Stimulated activated CD4-positive, alpha-beta T cell treated with anti-CD3 and anti-CD28 coated beads, Interleukin-1b, Interleukin-23, amount 100 ng/mL, for 24 hours (primary cell): ENCODE measurements around the gene PLCB4.
"Not testable (repeated sequence)": the region's sequence is repeated elsewhere in the genome, so short reads cannot be mapped to it uniquely, and the experiment has no call there.

Source experiments
- DNase-seq, 4 experiments: peaks; one replicate each; pipeline ENCODE4 v3.0.0-alpha.2; 2020; ENCODE audit warnings: low read depth in 4 of 4, low spot score in 1 of 4

Gene PLCB4

DNA sequence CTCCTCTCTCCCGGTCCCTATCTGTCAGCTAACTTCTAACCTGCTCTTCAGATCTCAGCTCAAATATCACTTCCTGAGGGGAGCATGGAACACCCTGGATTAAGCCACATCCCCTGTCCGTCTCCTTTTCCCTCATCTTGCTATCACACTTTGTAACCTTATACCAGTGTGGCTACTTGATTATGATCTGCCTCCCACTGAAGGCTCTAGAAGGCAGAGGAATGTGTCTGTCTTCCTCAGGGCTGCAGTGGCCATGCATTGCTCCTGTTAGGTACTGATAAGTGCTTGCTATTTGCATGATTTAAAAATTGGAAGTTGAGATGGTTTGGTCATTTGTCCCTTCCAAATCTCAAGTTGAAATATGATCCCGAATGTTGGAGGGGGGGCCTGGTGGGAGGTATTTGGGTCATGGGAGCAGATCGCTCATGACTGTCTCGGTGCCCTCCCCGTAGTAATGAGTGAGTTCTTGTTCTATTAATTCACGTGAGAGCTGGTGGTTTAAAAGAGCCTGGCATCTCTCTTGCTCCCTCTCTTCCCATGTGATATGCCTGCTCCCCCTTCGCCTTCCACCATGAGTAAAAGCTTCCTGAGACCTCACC lies 71.4 kb downstream of the PLCB4 start:
- DNase-seq = no peak

DNA sequence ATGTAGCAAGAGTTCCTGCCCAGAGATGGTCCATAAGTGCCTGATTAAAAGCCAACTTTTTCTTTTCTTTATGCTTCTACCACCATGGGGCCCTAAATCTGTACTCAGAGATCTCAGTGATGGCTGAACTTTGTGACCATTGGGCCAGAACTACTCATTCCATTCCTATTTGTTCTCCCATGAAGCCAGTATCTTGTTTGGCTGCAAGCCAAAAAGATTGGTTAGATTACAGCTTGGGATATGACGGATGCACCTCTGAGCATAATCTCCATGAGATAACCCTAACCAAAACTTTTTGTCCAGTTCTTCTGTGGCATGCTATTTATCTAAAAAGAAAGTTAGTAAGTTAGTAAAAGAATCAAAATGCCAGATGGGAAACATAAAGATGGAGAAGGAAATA lies 72.2 kb downstream of the PLCB4 start:
- DNase-seq = no peak

DNA sequence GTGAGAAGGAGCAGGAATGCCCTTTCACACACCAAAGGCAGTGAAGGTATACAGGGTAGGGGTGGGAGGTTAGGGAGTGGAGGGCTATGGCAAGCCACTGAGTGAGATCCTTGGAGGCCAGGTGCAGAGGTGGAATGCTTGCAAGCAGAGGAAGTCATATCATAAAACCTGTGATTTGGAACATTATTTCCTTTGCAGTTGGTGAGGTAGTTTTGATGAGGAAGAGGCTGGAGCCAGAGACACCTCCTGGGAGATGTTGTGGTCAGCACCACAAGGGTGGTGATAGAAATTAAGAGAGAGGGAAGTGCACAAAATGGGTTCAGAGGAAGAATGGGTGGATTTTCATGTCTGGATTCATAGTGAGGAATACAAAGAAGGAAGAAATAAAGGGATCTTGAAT lies 73.0 kb downstream of the PLCB4 start:
- no peak for DNase-seq

DNA sequence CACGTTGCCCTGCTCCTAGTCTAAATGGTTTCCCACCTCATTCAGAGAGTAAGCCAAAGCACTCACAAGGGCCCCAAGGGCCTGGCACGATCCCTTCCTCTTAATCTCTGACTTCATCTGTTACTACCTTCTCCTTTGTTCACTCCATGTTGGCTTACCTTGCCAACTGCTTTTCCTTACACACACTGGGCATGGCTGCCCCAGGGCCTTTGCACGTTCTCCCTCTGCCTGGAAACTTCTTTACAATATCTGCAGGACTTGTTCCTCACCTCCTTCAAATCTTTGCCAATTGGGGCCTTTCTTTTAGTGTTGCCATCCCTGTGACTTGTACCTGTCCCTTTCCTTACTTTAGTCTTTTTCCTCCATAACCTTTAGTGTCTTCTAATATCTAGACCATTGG lies 73.9 kb downstream of the PLCB4 start:
- no peak for DNase-seq

DNA sequence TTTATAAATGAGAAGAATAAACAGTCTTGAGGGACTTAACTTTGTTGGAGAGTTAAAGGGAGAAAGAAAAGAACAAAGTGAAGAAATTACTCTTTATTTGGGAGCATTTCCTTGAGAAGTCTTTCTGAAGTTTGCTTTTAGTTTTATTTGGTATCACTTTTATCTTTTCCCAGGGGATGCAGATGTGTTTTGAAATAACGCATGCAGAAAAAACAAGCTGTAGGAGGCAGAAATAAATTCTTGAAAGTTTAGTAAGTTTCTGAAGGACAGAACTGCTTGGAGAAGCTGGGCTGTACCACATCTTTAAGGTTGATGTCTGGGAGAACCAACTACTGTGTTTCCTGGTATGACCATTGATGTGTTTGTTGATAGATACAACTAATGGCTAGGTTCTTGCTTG lies 75.0 kb downstream of the PLCB4 start:
- no peak for DNase-seq

DNA sequence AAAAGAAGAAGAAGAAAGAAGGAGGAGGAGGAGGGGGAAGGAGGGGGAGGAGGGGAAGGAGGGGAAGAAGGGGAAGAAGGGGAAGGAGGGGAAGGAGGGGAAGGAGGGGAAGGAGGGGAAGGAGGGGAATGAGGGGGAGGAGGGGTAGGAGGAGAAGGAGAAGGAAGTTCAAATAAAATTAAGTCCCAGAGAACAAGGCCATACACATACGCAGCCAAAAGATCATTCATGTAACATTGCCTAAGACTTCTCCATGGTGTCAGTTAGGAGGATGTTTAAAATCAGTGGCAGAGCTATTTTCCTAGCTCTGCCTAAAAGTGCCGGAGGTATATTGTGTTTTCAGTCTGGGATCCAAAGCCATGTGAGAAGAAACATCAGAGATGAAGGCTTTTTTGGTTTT lies 75.8 kb downstream of the PLCB4 start:
- DNase-seq = no peak

DNA sequence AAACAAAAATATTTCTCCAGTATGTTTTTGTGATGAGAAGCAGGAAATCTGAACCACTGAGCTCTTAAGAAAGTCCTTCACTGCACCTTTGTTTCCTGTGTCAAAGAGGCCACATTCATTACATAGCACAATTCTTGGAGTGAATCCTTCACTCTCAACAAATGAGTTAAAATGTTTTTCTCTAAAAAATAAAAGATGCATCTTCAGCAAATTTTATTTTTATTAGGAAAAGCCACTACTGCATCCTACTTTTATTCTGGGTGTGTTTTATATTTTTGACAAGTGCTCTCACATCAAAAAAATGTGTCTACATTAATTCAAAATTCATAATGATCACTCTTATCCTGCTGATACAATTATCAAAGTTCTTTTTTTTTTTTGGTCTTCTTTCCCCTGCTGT lies 76.3 kb downstream of the PLCB4 start:
- DNase-seq = no peak

DNA sequence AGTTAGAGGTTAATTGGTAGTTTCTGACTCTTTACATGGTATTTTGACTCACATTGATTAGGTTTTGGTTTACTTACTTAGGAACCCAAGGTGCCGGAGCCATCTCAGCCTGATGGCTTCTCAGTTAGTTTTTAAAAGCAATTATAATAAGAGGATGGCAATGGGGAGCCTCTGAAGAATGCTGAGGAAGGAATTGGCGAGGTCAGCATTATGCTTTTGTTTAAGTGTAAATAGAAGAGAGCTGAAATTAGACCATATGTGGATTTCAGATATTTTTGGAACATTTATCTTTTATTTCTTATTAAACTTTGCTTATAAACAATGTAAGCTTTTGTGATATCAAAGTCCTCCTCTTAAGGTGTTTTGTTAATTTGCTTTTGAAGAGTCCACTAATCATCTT lies 77.8 kb downstream of the PLCB4 start:
- no peak for DNase-seq

DNA sequence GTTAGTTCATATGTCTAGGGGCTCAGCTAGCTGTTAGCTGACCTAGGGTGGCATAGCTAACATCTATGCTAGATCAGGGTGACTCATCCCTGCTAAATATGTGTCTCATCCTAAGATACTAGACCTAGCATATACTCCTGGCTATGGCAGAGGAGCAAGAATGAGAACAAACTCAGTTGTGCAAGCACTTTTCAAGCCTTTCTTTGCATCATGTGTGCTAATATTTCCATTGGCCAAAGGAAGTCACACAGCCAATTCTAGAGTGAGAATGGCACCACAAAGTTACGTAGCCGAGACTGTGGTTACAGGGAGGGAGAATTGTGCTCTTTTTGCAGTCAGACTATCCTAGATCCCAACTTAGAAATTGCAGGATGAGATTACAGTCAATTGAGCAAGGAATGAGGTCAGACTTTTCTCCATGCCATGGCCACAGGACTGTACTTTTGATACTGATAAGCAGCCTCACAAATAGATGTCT lies 78.7 kb downstream of the PLCB4 start:
- DNase-seq = no peak

DNA sequence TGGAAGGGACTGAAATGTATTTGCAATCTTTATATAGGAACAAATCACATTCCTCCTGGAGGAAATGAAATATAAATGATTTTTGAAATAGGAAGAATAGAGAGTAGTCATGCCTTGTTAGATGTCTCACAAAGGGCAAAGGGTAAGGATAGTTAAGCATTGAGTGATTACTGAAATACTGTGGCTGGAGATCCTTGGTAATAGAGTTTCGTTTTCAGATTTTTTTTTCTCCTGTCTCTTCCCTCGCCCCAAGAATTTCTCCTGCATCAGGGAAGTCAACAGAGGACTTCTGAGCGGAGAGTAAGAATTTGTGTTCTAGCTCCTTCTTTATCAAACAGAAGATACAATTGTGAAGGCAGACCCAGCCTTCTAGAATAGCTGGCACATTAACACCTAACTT lies 79.4 kb downstream of the PLCB4 start:
- DNase-seq = no peak

DNA sequence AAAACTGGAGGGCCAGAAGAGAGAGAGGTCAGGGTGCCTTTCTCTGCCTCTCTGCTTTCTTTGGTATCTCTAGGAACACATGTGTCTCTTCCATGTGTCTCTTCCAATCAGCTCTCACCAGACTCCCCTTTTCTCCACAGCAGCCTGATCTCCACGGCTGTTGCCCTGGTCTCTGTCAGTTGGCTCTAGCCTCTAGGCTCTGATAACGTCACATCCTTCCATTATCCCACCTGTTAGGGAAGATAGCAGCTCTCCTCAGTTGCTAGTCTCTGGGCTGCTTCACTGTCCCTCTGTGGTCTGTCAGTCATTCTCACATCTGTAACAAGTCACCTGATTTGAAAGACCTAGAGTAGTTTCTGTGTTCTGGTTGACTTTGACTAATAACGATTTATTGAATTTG lies 80.2 kb downstream of the PLCB4 start:
- no peak for DNase-seq

DNA sequence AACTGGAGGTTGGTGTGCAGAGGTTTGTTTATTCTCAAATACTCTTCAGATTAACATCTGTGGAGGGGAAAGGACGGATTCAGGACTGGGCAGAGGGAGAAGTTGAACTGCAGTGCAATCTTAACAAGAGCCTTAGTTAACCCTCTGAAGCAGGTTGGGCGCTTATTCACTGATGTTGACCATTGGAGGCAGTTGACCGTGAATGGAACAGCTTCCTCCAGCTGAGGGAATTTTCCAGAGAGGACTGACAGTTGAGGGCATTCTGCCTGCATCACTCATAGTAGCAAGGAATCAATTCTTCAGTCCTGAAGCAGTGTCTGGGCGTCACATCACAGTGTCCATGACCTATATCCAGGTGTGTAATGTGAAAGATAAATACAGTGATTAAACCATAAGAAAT lies 80.9 kb downstream of the PLCB4 start:
- DNase-seq = no peak

DNA sequence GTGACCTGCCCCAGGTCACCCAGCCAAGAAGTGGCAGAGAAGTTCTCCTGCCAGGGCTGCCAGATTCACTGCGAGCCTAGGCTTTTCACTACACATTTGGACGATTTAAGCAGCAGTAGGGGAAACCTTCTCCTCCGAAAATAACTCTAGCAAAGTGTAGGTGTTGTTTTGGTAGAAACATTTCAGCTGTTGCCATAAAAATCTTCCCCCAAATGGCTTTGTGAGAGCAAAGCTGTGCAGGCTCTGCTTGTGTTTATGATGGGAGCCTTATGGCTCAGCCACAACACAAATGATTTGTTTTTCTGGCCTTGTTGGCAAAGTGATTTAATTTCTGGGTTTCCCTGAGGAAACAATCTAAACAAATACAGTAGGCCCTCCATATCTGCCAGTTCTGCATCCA lies 81.8 kb downstream of the PLCB4 start:
- DNase-seq = no peak

DNA sequence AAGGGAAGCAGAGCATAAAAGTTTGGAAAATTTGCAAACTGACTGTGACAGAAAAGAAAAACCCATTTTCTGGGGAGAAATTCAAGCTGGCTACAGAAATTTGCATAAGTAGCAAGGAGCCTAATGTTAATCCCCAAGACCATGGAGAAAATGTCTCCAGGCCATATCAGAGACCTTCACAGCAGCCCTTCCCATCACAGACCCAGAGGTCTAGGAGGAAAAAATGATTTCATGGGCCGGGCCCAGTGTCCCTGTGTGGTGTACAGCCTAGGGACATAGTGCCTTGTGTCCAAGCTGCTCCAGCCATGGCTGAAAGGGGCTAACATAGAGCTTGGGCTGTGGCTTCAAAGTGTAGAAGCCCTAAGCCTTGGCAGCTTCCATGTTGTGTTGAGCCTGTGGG lies 83.3 kb downstream of the PLCB4 start:
- DNase-seq = not testable (repeated sequence)

DNA sequence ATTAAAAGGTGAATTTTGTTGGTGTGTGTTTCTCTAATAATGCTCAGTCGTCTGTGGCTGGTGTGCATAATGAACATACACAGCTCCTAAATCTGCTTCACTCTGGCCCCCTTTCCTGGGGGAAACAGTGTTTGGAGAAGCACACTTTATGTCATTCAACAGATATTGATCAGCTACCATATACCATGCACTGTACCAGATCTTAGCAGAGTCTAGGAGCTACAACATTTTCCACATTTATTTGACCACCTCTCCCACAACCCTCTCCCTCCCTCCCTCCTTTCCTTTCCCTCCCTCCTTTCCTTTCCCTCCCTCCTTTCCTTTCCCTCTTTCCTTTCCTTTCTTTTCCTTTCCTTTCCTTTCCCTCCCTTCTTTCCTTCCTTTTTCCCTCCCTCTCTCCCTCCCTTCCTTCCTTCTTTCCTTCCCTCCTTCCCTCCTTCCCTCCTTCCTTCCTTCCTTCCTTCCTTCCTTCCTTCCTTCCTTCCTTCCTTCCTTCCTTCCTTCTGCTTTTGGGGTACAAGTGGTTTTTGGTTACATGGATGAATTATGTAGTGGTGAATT lies 85.7 kb downstream of the PLCB4 start:
- no peak for DNase-seq

DNA sequence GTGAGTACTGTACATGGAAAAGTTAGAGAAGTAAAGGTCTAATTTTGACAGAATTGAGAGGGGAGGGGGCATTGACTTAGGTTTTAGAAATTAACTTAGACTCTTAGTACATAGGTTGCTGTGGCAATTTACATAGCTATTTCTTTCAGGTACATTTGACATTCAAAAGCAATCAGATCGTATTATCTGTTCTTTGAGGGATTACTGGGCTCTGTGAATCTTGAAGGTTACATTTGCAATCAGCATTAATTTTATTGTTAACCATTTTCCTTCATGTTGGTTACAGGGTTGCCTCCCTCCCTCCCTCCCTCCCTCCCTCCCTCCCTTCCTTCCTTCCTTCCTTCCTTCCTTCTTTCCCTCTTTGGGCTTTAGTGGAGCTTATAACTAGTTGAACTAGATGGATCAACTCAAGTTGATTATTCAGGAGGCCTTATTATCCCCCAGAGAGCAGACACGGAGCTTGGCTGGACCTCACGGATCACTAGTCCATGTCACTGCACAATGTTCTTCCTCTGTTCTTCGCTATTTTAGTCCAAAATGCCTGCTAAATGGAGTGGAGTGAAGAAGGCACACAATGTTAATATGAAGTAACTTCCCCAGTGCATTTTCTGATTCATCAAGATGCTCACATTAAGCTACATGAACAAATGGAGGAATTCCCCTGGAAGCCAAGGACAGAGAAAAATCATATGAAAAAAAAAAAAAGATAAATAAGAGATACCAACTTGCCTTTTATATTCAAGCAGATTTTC lies 87.8 kb downstream of the PLCB4 start:
- DNase-seq = no peak

DNA sequence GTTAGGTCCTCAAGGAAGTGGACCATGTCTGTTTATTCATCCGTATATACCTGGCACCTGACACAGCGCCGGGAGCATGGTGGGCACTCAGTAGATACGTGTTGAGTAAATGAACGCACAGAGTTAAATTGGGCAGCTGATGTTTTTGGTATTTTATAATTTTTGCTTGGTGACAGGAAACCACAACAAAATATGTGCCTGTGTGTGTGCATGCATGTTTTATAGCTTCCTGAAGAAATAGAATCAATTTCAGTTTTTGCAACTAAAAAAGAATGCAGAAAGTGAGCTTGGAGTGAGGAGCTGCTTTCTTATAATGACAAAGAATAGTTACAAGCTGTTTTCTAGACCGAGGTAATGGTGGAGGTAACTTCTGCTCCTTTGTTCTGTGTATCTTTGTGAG lies 91.4 kb downstream of the PLCB4 start:
- DNase-seq = no peak

DNA sequence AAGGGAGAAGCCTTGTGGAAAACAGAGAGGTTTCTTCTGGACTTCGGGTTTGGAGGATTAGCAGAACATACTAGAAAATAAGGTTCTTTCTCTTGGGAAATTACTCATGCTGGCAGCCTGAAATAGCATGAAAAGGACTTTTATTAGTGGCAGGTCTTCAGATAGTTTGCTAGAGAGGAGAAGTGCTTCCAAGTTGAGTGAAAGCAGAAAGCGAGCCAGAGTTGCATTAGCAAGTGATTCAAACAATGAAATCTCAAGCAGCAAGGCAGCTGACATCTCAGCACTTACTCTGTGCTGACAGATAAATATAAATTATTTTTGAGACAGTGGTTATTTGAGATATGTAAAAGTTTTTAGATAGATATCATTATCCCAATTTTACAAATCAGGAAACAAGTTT lies 91.9 kb downstream of the PLCB4 start:
- no peak for DNase-seq

DNA sequence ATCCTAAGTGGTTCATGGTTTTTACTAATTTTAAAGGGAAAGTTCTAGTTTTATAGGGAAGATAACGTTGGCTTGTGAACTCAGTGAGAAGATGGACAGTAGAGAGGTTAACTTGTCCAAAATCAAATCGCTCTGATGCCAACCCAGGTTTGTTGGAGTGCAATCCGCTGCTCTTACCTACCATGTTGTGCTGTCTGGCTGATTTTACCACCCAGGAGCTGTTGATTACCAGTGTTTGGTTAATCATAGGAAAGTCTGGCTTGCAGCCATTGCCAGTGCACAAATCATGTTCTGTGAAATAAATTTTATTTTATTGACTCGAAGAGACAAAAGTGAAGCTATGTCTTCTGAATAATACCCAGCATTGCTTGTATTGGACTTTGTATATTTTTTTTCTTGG lies 92.4 kb downstream of the PLCB4 start:
- no peak for DNase-seq

DNA sequence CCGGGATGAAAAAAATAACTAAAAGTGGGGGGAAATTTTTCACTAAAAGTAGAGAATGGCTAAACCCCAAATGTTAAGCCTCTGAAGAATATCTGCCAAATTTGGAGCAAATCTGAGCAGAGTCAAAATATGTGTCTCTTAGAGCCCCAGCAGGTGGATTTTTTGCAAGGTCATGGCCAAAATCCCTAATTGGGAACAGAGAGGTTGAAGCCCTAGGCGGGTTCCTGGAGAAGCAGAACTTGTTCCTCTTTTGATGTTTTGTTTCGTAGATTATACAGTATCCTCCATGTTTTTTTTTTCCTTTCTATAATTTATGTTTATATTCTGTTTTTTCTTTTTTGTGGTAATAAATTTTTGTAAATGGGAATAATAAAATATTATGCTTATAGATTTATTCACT lies 94.4 kb downstream of the PLCB4 start:
- DNase-seq = no peak

DNA sequence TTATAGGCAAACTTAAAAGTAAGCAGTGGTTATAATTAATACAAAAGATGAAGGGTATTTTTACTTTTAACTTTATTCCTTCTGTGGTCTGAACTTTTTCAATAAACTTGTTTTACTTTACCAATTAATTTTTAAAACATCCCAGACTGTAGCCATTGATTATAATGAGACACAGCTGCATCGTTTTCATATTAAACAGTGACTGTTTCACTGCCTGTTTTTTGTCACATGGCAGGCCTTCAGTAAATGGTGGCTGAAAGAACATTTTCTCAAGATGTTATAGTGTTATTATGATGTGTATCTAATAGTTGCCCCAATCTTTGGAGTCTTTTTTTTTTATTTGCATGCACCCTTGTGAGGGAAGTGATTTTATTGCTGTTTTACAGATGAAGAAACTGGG lies 95.1 kb downstream of the PLCB4 start:
- no peak for DNase-seq

DNA sequence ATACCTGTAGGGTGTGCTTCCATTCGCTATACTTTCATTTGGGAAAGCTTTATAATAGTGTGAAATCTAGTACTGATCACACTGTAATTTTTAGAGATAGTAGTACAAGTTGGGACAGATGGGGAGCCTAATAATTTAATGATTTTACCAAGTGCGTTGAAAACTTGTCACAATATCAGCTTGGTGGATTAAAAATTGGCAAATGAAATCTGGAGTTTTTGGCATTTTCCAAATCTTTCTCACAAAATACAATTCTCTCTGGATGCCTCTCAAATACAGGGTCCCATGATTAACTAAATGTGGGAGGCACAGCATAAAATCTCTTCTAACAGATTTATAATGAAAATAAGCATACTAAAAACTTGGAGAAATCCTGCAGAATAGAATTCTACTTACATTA lies 96.4 kb downstream of the PLCB4 start:
- no peak for DNase-seq
